Fibroblast of lung (primary cell): ENCODE data around the gene FCAR. TPM values are rescaled to one million over a fixed set of nuclear protein-coding genes. Genes with fewer than 3 reads are reported as not detected.
"Not testable (repeated sequence)": the region's sequence is repeated elsewhere in the genome, so short reads cannot be mapped to it uniquely, and the experiment has no call there.

Experiments used
- DNase-seq, 2 donors: peaks; one replicate each; pipeline versions ENCODE4 v3.0.0 to v3.0.0-alpha.2; 2010; ENCODE audit warnings: low read depth in 2 of 2
- H2AFZ ChIP-seq: 2 replicates; pipeline ENCODE4 v1.5.1; 2012; ENCODE audit warnings: low read length, control low read depth, inconsistent platforms
- H3K27ac ChIP-seq: 2 replicates; pipeline ENCODE4 v1.5.1; 2011; ENCODE audit warnings: low read length, control low read depth; ENCODE audit not compliant: insufficient read depth
- H3K27me3 ChIP-seq: 2 replicates; pipeline ENCODE4 v1.5.1; 2011; ENCODE audit warnings: mild to moderate bottlenecking, low read length; ENCODE audit not compliant: control insufficient read depth, insufficient read depth
- H3K36me3 ChIP-seq: 2 replicates; pipeline ENCODE4 v1.5.1; 2011; ENCODE audit warnings: low read length; ENCODE audit not compliant: control insufficient read depth, insufficient read depth
- H3K4me1 ChIP-seq: 2 replicates; pipeline ENCODE4 v1.5.1; 2011; ENCODE audit warnings: low read length; ENCODE audit not compliant: control insufficient read depth, insufficient read depth; ENCODE audit errors: extremely low read depth
- H3K4me2 ChIP-seq: 2 replicates; pipeline ENCODE4 v1.5.1; 2011; ENCODE audit warnings: low read length, control low read depth; ENCODE audit not compliant: insufficient read depth; ENCODE audit errors: extremely low read depth
- H3K4me3 ChIP-seq, 4 experiments: fragments of 200-600 bp in 1 of 4; sonication (generic) in 1 of 4; replicated peaks in 1 of 4; 2 replicates each; pipeline ENCODE4 v1.5.1; 2011 to 2016; ENCODE audit warnings: low read length in 4 of 4, low read depth in 3 of 4, mild to moderate bottlenecking in 3 of 4, control low read depth in 2 of 4, inconsistent platforms in 1 of 4, mixed read lengths in 1 of 4; ENCODE audit not compliant: insufficient read depth in 1 of 4; ENCODE audit errors: control extremely low read depth in 1 of 4
- H3K79me2 ChIP-seq: 2 replicates; pipeline ENCODE4 v1.5.1; 2012; ENCODE audit warnings: mild to moderate bottlenecking, low read length, inconsistent platforms; ENCODE audit not compliant: control insufficient read depth, insufficient read depth
- H3K9ac ChIP-seq: 2 replicates; pipeline ENCODE4 v1.5.1; 2011; ENCODE audit warnings: mild to moderate bottlenecking, low read length, control low read depth; ENCODE audit not compliant: insufficient read depth
- H3K9me3 ChIP-seq: 2 replicates; pipeline ENCODE4 v1.5.1; 2012; ENCODE audit warnings: low read depth, low read length; ENCODE audit not compliant: control insufficient read depth, insufficient read depth
- H4K20me1 ChIP-seq: 2 replicates; pipeline ENCODE4 v1.5.1; 2011; ENCODE audit warnings: low read length; ENCODE audit not compliant: control insufficient read depth, insufficient read depth; ENCODE audit errors: extremely low read depth
- CTCF ChIP-seq, 2 donors: IDR thresholded peaks in 1 of 2; conservative IDR thresholded peaks in 1 of 2; 1 replicate in 1 of 2; 2 replicates in 1 of 2; pipeline ENCODE4 v1.5.1; 2011 to 2012; ENCODE audit warnings: low read length in 2 of 2, control low read depth in 1 of 2, inconsistent platforms in 1 of 2, low read depth in 1 of 2, mild to moderate bottlenecking in 1 of 2
- EZH2 ChIP-seq: IDR thresholded peaks from 2 replicates; pipeline ENCODE4 v1.5.1; 2012; ENCODE audit warnings: low read length, control low read depth, mild to moderate bottlenecking; ENCODE audit errors: missing control alignments
- polyA plus RNA-seq, 2 donors: library from polyadenylated mRNA; depleted of rRNA in 1 of 2; stranded (reverse) in 1 of 2; unstranded in 1 of 2; fragments of >200 nt; gene quantifications; 2 replicates each; pipeline ENCODE4 v1.2.1, GENCODE V29; 2011 to 2012; ENCODE audit warnings: missing spikeins in 1 of 2
- total RNA-seq: library from RNA; depleted of rRNA; stranded (reverse); fragments of >200 nt; gene quantifications from 2 replicates; pipeline ENCODE4 v1.2.1, GENCODE V29; 2014

FCAR gene
- total and polyA plus RNA-seq, 2 donors (not counting 1 experiment from before 2014, with no cell fraction given), result not detected

- no peak for TF ChIP-seq CTCF (conservative IDR thresholded peaks at IDR 0.05 in 1 of 2, IDR thresholded peaks at IDR 0.05 in 1 of 2; ENCODE audit: low read depth in 1 of 2, low read length in 2 of 2)
- TF ChIP-seq EZH2, result no peak
- Histone ChIP-seq H3K79me2 (no peaks in the 10 kb centered on the region), H3K9me3 (no peaks in the 10 kb centered on the region)
Measured at GRCh38 chr19:54937926-54938325, 63.9 kb downstream of the FCAR start.

GRCh38 chr19:54938906-54939305, 64.9 kb downstream of the FCAR start:
- Histone ChIP-seq H3K27ac (no peak overlapping the region), H3K9me3 (no peaks in the 10 kb centered on the region), H4K20me1 (no peaks in the 10 kb centered on the region), H3K27me3 (no peaks in the 10 kb centered on the region), H3K4me3 (no peak overlapping the region), H3K79me2 (no peaks in the 10 kb centered on the region), H3K9ac (no peak overlapping the region), H3K36me3 (no peaks in the 10 kb centered on the region), H3K4me2 (no peak overlapping the region), H2AFZ (no peak overlapping the region), H3K4me1 (no peaks in the 10 kb centered on the region)
- TF ChIP-seq CTCF (conservative IDR thresholded peaks at IDR 0.05 in 1 of 2, IDR thresholded peaks at IDR 0.05 in 1 of 2; ENCODE audit: low read depth in 1 of 2, low read length in 2 of 2) (no peak), EZH2 (no peak)
- no peak for DNase-seq

More at GRCh38 chr19:54937926-54938325, 63.9 kb downstream of the FCAR start:
- no peaks in the 10 kb centered on the region for H3K4me1 ChIP-seq
- no peaks in the 10 kb centered on the region for H4K20me1 ChIP-seq
- no peak for DNase-seq
- H2AFZ ChIP-seq, result no peak overlapping the region
- no peak overlapping the region for H3K4me2 ChIP-seq
- H3K27ac ChIP-seq, result no peak overlapping the region
- no peak overlapping the region for H3K4me3 ChIP-seq
- H3K27me3 ChIP-seq, result no peaks in the 10 kb centered on the region
- H3K36me3 ChIP-seq, result no peaks in the 10 kb centered on the region
- no peak overlapping the region for H3K9ac ChIP-seq

- H3K79me2 ChIP-seq, H3K27ac ChIP-seq, H3K4me3 ChIP-seq, H3K4me2 ChIP-seq, DNase-seq, H2AFZ ChIP-seq, H3K36me3 ChIP-seq, H3K27me3 ChIP-seq, H3K4me1 ChIP-seq, H3K9me3 ChIP-seq, H3K9ac ChIP-seq, H4K20me1 ChIP-seq: not testable (repeated sequence)
Measured at GRCh38 chr19:54939538-54939937, 65.5 kb downstream of the FCAR start.

Other genes with a start within 250 kb of the FCAR start
- gene LILRB1, start 243.8 kb upstream of the FCAR start, total RNA-seq, result not detected in 2 replicates
- not detected in 2 replicates for gene LILRB1, start 243.8 kb upstream of the FCAR start, polyA plus RNA-seq
- not detected in 2 replicates for gene LILRB4, start 211.2 kb upstream of the FCAR start, total RNA-seq
- not detected in 2 replicates for gene LILRB4, start 211.2 kb upstream of the FCAR start, polyA plus RNA-seq
- gene KIR3DL3, start 149.8 kb upstream of the FCAR start, total RNA-seq, result not detected in 2 replicates
- gene KIR3DL3, start 149.8 kb upstream of the FCAR start, polyA plus RNA-seq, result not detected in 2 replicates
- gene KIR2DL3, start 135.7 kb upstream of the FCAR start, total RNA-seq, result not detected in 2 replicates
- gene KIR2DL3, start 135.7 kb upstream of the FCAR start, polyA plus RNA-seq, result not detected in 2 replicates
- not detected in 2 replicates for gene KIR2DL1, start 104.4 kb upstream of the FCAR start, total RNA-seq
- not detected in 2 replicates for gene KIR2DL1, start 104.4 kb upstream of the FCAR start, polyA plus RNA-seq
- not detected in 2 replicates for gene KIR2DL4, start 70.6 kb upstream of the FCAR start, total RNA-seq
- not detected in 2 replicates for gene KIR2DL4, start 70.6 kb upstream of the FCAR start, polyA plus RNA-seq
- gene KIR3DL1, start 57.8 kb upstream of the FCAR start, total RNA-seq, result not detected in 2 replicates
- gene KIR3DL1, start 57.8 kb upstream of the FCAR start, polyA plus RNA-seq, result not detected in 2 replicates
- gene KIR2DS4, start 41.6 kb upstream of the FCAR start, total RNA-seq, result not detected in 2 replicates
- not detected in 2 replicates for gene KIR2DS4, start 41.6 kb upstream of the FCAR start, polyA plus RNA-seq
- not detected in 2 replicates for gene KIR3DL2, start 23.8 kb upstream of the FCAR start, total RNA-seq
- not detected in 2 replicates for gene KIR3DL2, start 23.8 kb upstream of the FCAR start, polyA plus RNA-seq
- not detected in 2 replicates for gene NCR1, start 31.9 kb downstream of the FCAR start, total RNA-seq
- gene NCR1, start 31.9 kb downstream of the FCAR start, polyA plus RNA-seq, result not detected in 2 replicates
- gene NLRP7, start 73.3 kb downstream of the FCAR start, total RNA-seq, result not detected in 2 replicates
- not detected in 2 replicates for gene NLRP7, start 73.3 kb downstream of the FCAR start, polyA plus RNA-seq
- under 0.01 and 0.17 TPM in 2 replicates for gene NLRP2, start 92.1 kb downstream of the FCAR start, total RNA-seq
- 0.05 and 0.37 TPM in 2 replicates for gene NLRP2, start 92.1 kb downstream of the FCAR start, polyA plus RNA-seq
- gene GP6, start 164.0 kb downstream of the FCAR start, total RNA-seq, result not detected in 2 replicates
- gene GP6, start 164.0 kb downstream of the FCAR start, polyA plus RNA-seq, result 0.03 TPM in 1 of 2 replicates, not detected in the other
- 6.9 and 8.5 TPM in 2 replicates for gene RDH13, start 188.9 kb downstream of the FCAR start, total RNA-seq
- 2.7 and 5.6 TPM in 2 replicates for gene RDH13, start 188.9 kb downstream of the FCAR start, polyA plus RNA-seq
- gene EPS8L1, start 201.6 kb downstream of the FCAR start, total RNA-seq, result 0.17 and 0.51 TPM in 2 replicates
- gene EPS8L1, start 201.6 kb downstream of the FCAR start, polyA plus RNA-seq, result 1.9 and 2.2 TPM in 2 replicates
- 25.2 and 32.9 TPM in 2 replicates for gene PPP1R12C, start 243.4 kb downstream of the FCAR start, total RNA-seq
- 26.0 and 27.6 TPM in 2 replicates for gene PPP1R12C, start 243.4 kb downstream of the FCAR start, polyA plus RNA-seq